GM12878 (cell line): ENCODE measurements around the gene HLTF. TPM values are rescaled to one million over a fixed set of nuclear protein-coding genes. Genes with fewer than 3 reads are reported as not detected.

Experiments used
- ATAC-seq: fragments of 200-7000 bp; cut with Tn5 transposase; 3 replicates; pipeline ENCODE4 v1.9.1; 2020; ENCODE audit warnings: mild to moderate bottlenecking, moderate library complexity
- BruUV-seq: library from RNA; stranded (reverse); fragments of 400-500 nt; replicated peaks from 2 replicates; lab custom pipeline; 2021; lab: Mats Ljungman, UMichigan
- CTCF ChIA-PET: fragments of 300-600 bp; sonication (Branson Sonifier 250); formaldehyde crosslinking; extraction: SDS; loops from one replicate; lab custom pipeline; 2021; ENCODE audit warnings: inconsistent platforms; lab: Yijun Ruan, JAX
- POLR2A ChIA-PET: fragments of 350-600 bp; formaldehyde crosslinking; extraction: SDS; loops from one replicate; lab custom pipeline; 2021; ENCODE audit warnings: inconsistent platforms; lab: Charles Lee
- RAD21 ChIA-PET: fragments of 300-600 bp; sonication (Branson Sonifier 250); formaldehyde crosslinking; loops from one replicate; lab custom pipeline; 2023; ENCODE audit warnings: antibody characterized with exemption; ENCODE audit not compliant: unreplicated experiment; lab: Charles Lee
- SMC1A ChIA-PET: fragments of 300-600 bp; sonication (Branson Sonifier 250); formaldehyde crosslinking; loops from one replicate; lab custom pipeline; 2023; ENCODE audit not compliant: unreplicated experiment, uncharacterized antibody; lab: Charles Lee
- DNase-seq: peaks from one replicate; pipeline ENCODE4 v3.0.0-alpha.2; 2011; ENCODE audit warnings: low read depth, low spot score
- FAIRE-seq: peaks from 3 replicates; lab custom pipeline; 2011; peaks lifted over from hg19 to GRCh38; lab: Jason Lieb, UNC
- H2AFZ ChIP-seq: 2 replicates; pipeline ENCODE4 v1.6.0; 2011; ENCODE audit warnings: low read depth, low read length, control low read depth; ENCODE audit not compliant: control insufficient read depth
- H3K27ac ChIP-seq: 2 replicates; pipeline ENCODE4 v1.5.1; 2011; ENCODE audit warnings: control low read depth; ENCODE audit not compliant: control insufficient read depth, insufficient read depth
- H3K27me3 ChIP-seq, 2 experiments: replicated peaks in 1 of 2; 2 replicates each; pipeline versions ENCODE4 v1.6.0 to v1.6.1; 2011; ENCODE audit warnings: low read length in 1 of 2; ENCODE audit not compliant: control insufficient read depth in 2 of 2, insufficient read depth in 2 of 2
- H3K36me3 ChIP-seq, 2 experiments: 2 replicates each; pipeline ENCODE4 v1.5.1; 2011; ENCODE audit warnings: low read length in 1 of 2; ENCODE audit not compliant: control insufficient read depth in 2 of 2, insufficient read depth in 2 of 2
- H3K4me1 ChIP-seq: 2 replicates; pipeline ENCODE4 v1.6.1; 2011; ENCODE audit warnings: mild to moderate bottlenecking, low read length, moderate library complexity, mixed read lengths; ENCODE audit not compliant: control insufficient read depth, insufficient read depth
- H3K4me2 ChIP-seq: 2 replicates; pipeline ENCODE4 v1.6.0; 2011; ENCODE audit warnings: control low read depth; ENCODE audit not compliant: control insufficient read depth, insufficient read depth
- H3K4me3 ChIP-seq: fragments of 200-600 bp; sonication (generic); 2 replicates; pipeline ENCODE4 v1.5.1; 2016
- H3K79me2 ChIP-seq: 2 replicates; pipeline ENCODE4 v1.6.0; 2011; ENCODE audit warnings: low read length; ENCODE audit not compliant: control insufficient read depth, insufficient read depth
- H3K9ac ChIP-seq: 2 replicates; pipeline ENCODE4 v1.8.0; 2011; ENCODE audit warnings: low read length, control low read depth, mixed read lengths; ENCODE audit not compliant: control insufficient read depth, insufficient read depth
- H3K9me3 ChIP-seq: replicated peaks from 3 replicates; pipeline ENCODE4 v1.5.1; 2011; ENCODE audit warnings: mild to moderate bottlenecking, low read length; ENCODE audit not compliant: control insufficient read depth, insufficient read depth
- H4K20me1 ChIP-seq: 2 replicates; pipeline ENCODE4 v1.6.0; 2011; ENCODE audit not compliant: control insufficient read depth, insufficient read depth
- MYB ChIP-seq: fragments of 150-350 bp; IDR thresholded peaks from 2 replicates; pipeline ENCODE4 v1.6.1; 2014; ENCODE audit warnings: mild to moderate bottlenecking, low read depth, low read length, borderline replicate concordance
- TCF12 ChIP-seq: IDR thresholded peaks from 2 replicates; pipeline ENCODE4 v1.6.1; 2011; ENCODE audit warnings: low read depth, mild to moderate bottlenecking, low read length
- WGBS: methylation state at CpG from one replicate; pipeline ENCODE4 v1.1.6; 2016; ENCODE audit warnings: low lambda C conversion rate; ENCODE audit not compliant: insufficient replicate concordance, insufficient coverage; ENCODE audit errors: missing lambda C conversion rate; 5-methylcytosine and 5-hydroxymethylcytosine counted together
- in situ Hi-C: fragments of 300-500 bp; cut with MboI; formaldehyde crosslinking; loops from 9 replicates; pipeline ENCODE4 v1.14.3; 2018; ENCODE audit warnings: mixed read lengths
- intact Hi-C: fragments of 100-400 bp; cut with micrococcal nuclease; formaldehyde crosslinking; loops from one replicate; pipeline ENCODE4 v1.14.2; 2022; ENCODE audit not compliant: unreplicated experiment
- polyA plus RNA-seq, 11 experiments: library from polyadenylated mRNA; depleted of rRNA in 4 of 11; unstranded in 6 of 11; stranded (reverse) in 5 of 11; fragments of >200 nt; fragmentation: Nextera tagmentation in 4 of 11; fragmentation: Illumina TruSeq in 1 of 11; extraction: Ambion mirVana in 4 of 11; extraction: Trizol in 1 of 11; gene quantifications; 1 replicate in 1 of 11; 2 replicates in 10 of 11; pipeline versions ENCODE4 v1.2.1 to v1.2.3, GENCODE V29; 2011 to 2016; ENCODE audit warnings: inconsistent platforms in 2 of 11, missing spikeins in 2 of 11, low read depth in 1 of 11
- total RNA-seq, 4 experiments: library from RNA; depleted of rRNA in 3 of 4; stranded (reverse); fragments of >200 nt in 3 of 4; fragmentation: Illumina TruSeq in 1 of 4; extraction: Trizol in 1 of 4; gene quantifications; 2 replicates each; pipeline versions ENCODE4 v1.2.1 to v1.2.3, GENCODE V29; 2013 to 2021
- TF ChIP-seq, protein P1 (sequence below): IDR thresholded peaks from 2 replicates; pipeline ENCODE4 v1.6.1; 2011; ENCODE audit warnings: mild to moderate bottlenecking, low read depth, low read length, moderate library complexity; ENCODE audit not compliant: insufficient replicate concordance

Gene HLTF
- total and polyA plus RNA-seq, 10 of the 15 experiments (the other 5 are each of a cell fraction or from before 2014, with no cell fraction given): 13.7 to 50.4 (median 31.7) TPM

DNA sequence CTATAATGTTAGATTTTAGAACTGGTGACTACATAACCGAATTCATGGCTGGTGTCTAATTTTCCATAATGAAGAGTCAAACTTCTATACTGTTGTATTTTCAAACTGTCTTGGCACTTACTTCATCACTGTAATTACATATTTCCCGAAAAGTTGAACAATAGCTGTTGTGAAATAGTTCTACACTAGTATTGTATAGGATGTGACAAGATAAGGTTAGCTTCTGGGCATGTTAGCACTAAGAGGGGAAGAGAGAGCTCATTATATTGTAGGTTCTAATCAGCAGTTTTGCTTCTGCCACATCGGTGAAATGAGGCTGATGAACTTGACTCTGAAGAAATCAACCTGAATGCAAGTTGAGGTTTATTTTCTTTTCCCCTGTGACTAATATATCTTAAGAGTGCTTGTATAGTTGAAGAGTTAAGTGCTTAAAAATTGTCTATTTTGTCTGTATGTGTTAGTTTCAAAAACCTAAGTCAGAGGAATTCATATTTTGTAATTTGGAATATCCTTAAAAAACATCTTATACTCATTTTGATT is 86.1 kb downstream of the HLTF start (continued):
- TF ChIP-seq, protein P1, sequence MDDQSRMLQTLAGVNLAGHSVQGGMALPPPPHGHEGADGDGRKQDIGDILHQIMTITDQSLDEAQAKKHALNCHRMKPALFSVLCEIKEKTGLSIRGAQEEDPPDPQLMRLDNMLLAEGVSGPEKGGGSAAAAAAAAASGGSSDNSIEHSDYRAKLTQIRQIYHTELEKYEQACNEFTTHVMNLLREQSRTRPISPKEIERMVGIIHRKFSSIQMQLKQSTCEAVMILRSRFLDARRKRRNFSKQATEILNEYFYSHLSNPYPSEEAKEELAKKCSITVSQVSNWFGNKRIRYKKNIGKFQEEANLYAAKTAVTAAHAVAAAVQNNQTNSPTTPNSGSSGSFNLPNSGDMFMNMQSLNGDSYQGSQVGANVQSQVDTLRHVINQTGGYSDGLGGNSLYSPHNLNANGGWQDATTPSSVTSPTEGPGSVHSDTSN: no peak

DNA sequence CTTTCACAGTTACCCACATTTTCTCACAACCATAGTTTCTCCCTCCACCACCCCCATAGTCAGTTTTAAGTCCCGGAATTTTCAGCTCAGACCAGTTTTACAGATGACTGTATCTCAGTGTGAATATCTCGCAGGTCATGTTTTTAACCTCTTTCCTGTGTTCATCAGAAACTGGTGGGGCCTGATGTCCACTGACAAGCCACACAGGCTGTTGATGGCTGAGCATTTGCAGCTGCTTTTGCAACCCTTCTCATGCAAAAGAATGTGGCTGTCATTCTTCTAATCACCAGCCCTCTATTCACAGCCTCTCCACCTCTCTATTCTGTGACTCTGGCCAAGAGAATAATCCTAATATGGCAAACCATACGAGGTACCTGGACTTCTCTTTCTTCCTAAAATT is 86.5 kb downstream of the HLTF start:
- no peaks in the 10 kb centered on the region for H3K79me2 ChIP-seq
- TF ChIP-seq MYB (no peak), TCF12 (peak; percentile 68)
- 58% methylated on average over 3 of the region's 3 CpGs for WGBS
- ChIA-PET RAD21 (interaction anchor here (1.2 to 1.4 kb wide), 2 partner anchors 43 to 120 kb away, joined by 4 read pairs; no protein-coding TSS in a partner anchor), CTCF (interaction anchor here (1.5 to 1.6 kb wide), 2 partner anchors 8 to 127 kb away, joined by 3 to 4 read pairs; no protein-coding TSS in a partner anchor), SMC1A (interaction anchor here (0.9 to 1.7 kb wide), 4 partner anchors 10 to 250 kb away, joined by 3 to 5 read pairs (median 4); no protein-coding TSS in a partner anchor), POLR2A (interaction anchor here (1.7 kb wide), 1 partner anchor 8 kb away, joined by 4 read pairs; the partner anchor contains the start of gene GYG1)
- no peaks in the 10 kb centered on the region for H4K20me1 ChIP-seq
- intact Hi-C loops (no loop called here), in situ Hi-C loops (no loop called here)
- BruUV-seq: no TSS peak
- no peak overlapping the region for H3K9ac ChIP-seq
- no peaks in the 10 kb centered on the region for H3K9me3 ChIP-seq
- FAIRE-seq (peak; percentile 85), ATAC-seq (peak; percentile 54), DNase-seq (no peak)
- H3K4me2 ChIP-seq: peak overlapping the region; percentile 22; the same call in 1 of the 2 replicates
- no peak overlapping the region for H3K4me3 ChIP-seq
- peak overlapping the region; percentile 15 for H3K27ac ChIP-seq
- no peaks in the 10 kb centered on the region for H3K36me3 ChIP-seq
- peaks cover 22% of the 10 kb centered on the region for H3K4me1 ChIP-seq
- no peak overlapping the region for H2AFZ ChIP-seq
- H3K27me3 ChIP-seq: no peaks in the 10 kb centered on the region
